ENCODE results near the gene ULK4.
"Not testable (repeated sequence)": the region's sequence is repeated elsewhere in the genome, so short reads cannot be mapped to it uniquely, and the experiment has no call there.

ULK4 gene

GRCh38 chr3:41808618-41809017 lies 153.3 kb downstream of the ULK4 start:
- H3K4me3 ChIP-seq (ENCODE audit: low read depth, low read length) = no peak overlapping the region
- no peak for TF ChIP-seq CTCF (IDR thresholded peaks at IDR 0.05; ENCODE audit: borderline replicate concordance, insufficient read depth, low read depth, low read length)

DNA sequence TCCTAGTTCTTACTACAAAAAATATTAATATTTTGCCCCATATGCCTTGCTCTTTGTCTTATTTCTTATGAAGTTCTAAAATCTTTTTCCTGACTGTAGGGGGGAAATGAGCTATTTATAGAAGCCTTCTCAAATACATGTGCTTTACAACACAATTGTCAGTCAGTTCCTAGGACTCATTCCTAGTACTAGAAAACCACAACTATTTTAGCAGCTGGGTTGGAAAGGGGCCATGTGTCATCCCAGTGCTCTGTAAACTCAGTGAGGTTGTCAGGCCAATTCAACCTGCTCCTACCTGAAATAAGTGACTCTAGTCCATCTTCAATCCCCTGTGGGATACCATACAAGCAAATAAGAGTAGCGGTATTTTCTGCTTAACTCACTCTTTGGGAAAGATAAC lies 153.8 kb downstream of the ULK4 start:
- no peak for TF ChIP-seq CTCF (IDR thresholded peaks at IDR 0.05; ENCODE audit: borderline replicate concordance, insufficient read depth, low read depth, low read length)
- H3K4me3 ChIP-seq (ENCODE audit: low read depth, low read length) = no peak overlapping the region

DNA sequence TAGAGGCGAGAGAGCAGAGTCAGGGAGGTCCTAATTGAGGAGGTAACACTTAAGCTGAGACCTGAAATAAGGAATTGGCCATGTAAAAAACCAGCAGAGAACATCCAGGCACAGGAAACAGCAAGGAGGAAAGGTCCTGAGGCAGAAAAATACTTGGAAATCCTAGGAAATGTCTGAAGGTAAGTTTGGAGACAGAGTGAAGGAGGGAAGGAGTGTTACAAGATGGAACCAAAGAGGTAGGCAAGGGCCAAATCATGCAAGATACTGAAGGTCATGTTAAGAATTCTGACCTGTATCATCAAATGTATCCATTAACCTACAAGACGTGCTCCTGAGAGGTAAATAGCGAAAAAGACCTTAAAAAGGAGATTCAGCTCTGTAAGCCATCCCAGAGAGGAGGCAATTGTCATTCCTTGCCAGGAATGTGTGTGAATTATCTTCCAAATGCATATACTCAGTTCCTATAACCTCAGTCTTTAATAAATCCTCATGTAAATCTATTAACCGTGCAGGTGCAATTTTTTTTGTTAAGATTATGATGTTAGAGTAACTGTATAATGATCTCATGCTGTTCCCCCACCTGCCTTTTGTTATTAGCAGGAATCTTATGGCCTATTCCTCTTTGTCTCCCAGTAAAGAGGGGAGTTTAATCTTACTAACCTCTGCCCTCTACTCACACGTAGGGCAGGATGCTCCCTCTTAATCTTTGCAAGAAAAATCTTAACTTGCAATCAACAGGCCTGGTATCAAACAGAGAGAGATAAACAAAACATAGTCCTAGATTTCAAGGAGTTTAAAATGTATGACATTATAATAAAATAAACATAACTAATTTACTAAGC lies 166.9 kb downstream of the ULK4 start:
- TF ChIP-seq CTCF (IDR thresholded peaks at IDR 0.05; ENCODE audit: borderline replicate concordance, insufficient read depth, low read depth, low read length) = no peak
- no peak overlapping the region for H3K4me3 ChIP-seq (ENCODE audit: low read depth, low read length)

GRCh38 chr3:41792806-41793205 lies 169.1 kb downstream of the ULK4 start:
- H3K4me3 ChIP-seq (ENCODE audit: low read depth, low read length) = no peak overlapping the region
- TF ChIP-seq CTCF (IDR thresholded peaks at IDR 0.05; ENCODE audit: borderline replicate concordance, insufficient read depth, low read depth, low read length) = no peak

- no peak for TF ChIP-seq CTCF (IDR thresholded peaks at IDR 0.05; ENCODE audit: borderline replicate concordance, insufficient read depth, low read depth, low read length)
- no peak overlapping the region for H3K4me3 ChIP-seq (ENCODE audit: low read depth, low read length)
Observed at GRCh38 chr3:41769106-41769505, 192.8 kb downstream of the ULK4 start.

DNA sequence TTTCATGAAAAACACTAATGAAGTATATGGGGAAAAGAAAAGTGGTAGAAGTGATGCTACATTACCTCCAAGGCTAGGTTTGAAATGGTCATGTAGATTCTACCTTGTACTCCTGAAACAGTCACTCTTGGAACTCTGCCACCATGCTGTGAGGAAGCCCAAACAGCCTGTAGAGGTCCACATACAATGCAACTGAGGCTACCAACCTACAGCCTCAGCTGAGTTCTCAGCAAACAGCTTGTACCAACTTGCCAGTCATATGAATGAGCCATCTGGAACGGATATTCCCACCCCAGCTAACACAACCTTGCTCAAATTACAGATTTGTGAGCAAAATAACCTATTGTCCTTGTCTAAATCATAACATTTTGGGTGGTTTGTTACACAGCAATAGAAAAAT lies 193.5 kb downstream of the ULK4 start:
- TF ChIP-seq CTCF (IDR thresholded peaks at IDR 0.05; ENCODE audit: borderline replicate concordance, insufficient read depth, low read depth, low read length) = no peak
- no peak overlapping the region for H3K4me3 ChIP-seq (ENCODE audit: low read depth, low read length)

DNA sequence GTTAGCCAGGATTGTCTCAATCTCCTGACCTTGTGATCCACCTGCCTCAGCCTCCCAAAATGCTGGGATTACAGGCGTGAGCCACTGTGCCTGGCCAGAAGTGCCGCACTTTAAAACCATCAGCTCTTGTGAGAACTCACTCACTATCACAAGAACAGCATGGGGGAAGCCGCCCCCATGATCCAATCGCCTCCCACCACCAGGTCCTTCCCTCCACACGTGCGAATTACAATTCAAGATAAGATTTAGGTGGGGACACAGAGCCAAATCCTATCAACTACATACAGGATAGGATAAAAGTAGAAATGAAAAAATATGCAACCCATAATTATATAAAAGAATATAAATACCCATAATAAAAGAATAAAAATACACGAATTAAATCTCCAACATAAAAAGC lies 199.0 kb downstream of the ULK4 start:
- H3K4me3 ChIP-seq (ENCODE audit: low read depth, low read length) = not testable (repeated sequence)
